AG04450 (cell line): Measurements from ENCODE around the gene LPCAT1. TPM values are rescaled to one million over a fixed set of nuclear protein-coding genes. Genes with fewer than 3 reads are reported as not detected.

ENCODE experiments used
- CTCF ChIA-PET: fragments of 300-600, 350-600 bp; formaldehyde crosslinking; extraction: SDS; loops from one replicate; lab custom pipeline; 2022; ENCODE audit warnings: antibody characterized with exemption, inconsistent platforms; lab: Charles Lee
- POLR2A ChIA-PET: fragments of 350-600 bp; formaldehyde crosslinking; extraction: SDS; loops from one replicate; lab custom pipeline; 2021; ENCODE audit warnings: antibody characterized with exemption, inconsistent platforms; lab: Yijun Ruan, JAX
- DNase-seq: peaks from one replicate; pipeline ENCODE4 v3.0.0-alpha.2; 2011; ENCODE audit warnings: low read depth, low spot score
- H3K27ac ChIP-seq: one replicate; pipeline ENCODE4 v1.5.1; 2012; ENCODE audit warnings: low read depth, low read length, control low read depth
- H3K27me3 ChIP-seq: one replicate; pipeline ENCODE4 v1.6.0; 2012; ENCODE audit warnings: low read length; ENCODE audit not compliant: control insufficient read depth, insufficient read depth
- H3K4me3 ChIP-seq: 2 replicates; pipeline ENCODE4 v1.5.1; 2011; ENCODE audit warnings: mild to moderate bottlenecking, low read depth, low read length, control low read depth
- H3K9me3 ChIP-seq: 2 replicates; pipeline ENCODE4 v1.5.1; 2012; ENCODE audit warnings: low read length; ENCODE audit not compliant: control insufficient read depth, insufficient read depth
- polyA plus RNA-seq: library from polyadenylated mRNA; depleted of rRNA; stranded (reverse); fragments of >200 nt; gene quantifications from 2 replicates; pipeline ENCODE4 v1.2.3, GENCODE V29; 2011
- TF ChIP-seq, protein P1 (sequence below): IDR thresholded peaks from 2 replicates; pipeline ENCODE4 v1.5.1; 2011; ENCODE audit warnings: low read depth, low read length, control low read depth, inconsistent platforms

Gene LPCAT1
- polyA plus RNA-seq, 1 experiment: 23.4 TPM

- H3K4me3 ChIP-seq: no peak overlapping the region
- no peak for DNase-seq
- H3K27ac ChIP-seq: no peak overlapping the region
- POLR2A ChIA-PET: no interaction called here
- TF ChIP-seq, protein P1, sequence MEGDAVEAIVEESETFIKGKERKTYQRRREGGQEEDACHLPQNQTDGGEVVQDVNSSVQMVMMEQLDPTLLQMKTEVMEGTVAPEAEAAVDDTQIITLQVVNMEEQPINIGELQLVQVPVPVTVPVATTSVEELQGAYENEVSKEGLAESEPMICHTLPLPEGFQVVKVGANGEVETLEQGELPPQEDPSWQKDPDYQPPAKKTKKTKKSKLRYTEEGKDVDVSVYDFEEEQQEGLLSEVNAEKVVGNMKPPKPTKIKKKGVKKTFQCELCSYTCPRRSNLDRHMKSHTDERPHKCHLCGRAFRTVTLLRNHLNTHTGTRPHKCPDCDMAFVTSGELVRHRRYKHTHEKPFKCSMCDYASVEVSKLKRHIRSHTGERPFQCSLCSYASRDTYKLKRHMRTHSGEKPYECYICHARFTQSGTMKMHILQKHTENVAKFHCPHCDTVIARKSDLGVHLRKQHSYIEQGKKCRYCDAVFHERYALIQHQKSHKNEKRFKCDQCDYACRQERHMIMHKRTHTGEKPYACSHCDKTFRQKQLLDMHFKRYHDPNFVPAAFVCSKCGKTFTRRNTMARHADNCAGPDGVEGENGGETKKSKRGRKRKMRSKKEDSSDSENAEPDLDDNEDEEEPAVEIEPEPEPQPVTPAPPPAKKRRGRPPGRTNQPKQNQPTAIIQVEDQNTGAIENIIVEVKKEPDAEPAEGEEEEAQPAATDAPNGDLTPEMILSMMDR: no peak
- H3K9me3 ChIP-seq: no peaks in the 10 kb centered on the region; the same call in 1 of the 2 replicates
- CTCF ChIA-PET: no interaction called here
- peaks cover 50% of the 10 kb centered on the region for H3K27me3 ChIP-seq
These were observed 25.8 kb upstream of the LPCAT1 start for GRCh38 chr5:1549475-1550030.

- Histone ChIP-seq H3K4me3 (no peak overlapping the region), H3K27me3 (peaks cover 44% of the 10 kb centered on the region), H3K27ac (no peak overlapping the region), H3K9me3 (no peaks in the 10 kb centered on the region; the same call in 1 of the 2 replicates)
- ChIA-PET POLR2A (no interaction called here), CTCF (no interaction called here)
- DNase-seq: no peak
- TF ChIP-seq, protein P1: no peak
These were observed 25.1 kb upstream of the LPCAT1 start for GRCh38 chr5:1548702-1549474.

- H3K27me3 ChIP-seq: peaks cover 33% of the 10 kb centered on the region
- ChIA-PET POLR2A (no interaction called here), CTCF (no interaction called here)
- TF ChIP-seq, protein P1: no peak
- H3K27ac ChIP-seq: no peak overlapping the region
- H3K9me3 ChIP-seq: no peaks in the 10 kb centered on the region; the same call in 1 of the 2 replicates
- H3K4me3 ChIP-seq: no peak overlapping the region
- no peak for DNase-seq
These were observed 23.9 kb upstream of the LPCAT1 start for GRCh38 chr5:1547655-1548054.

GRCh38 chr5:1547236-1547635, 23.5 kb upstream of the LPCAT1 start:
- Histone ChIP-seq H3K27ac (no peak overlapping the region), H3K27me3 (peaks cover 33% of the 10 kb centered on the region), H3K9me3 (no peaks in the 10 kb centered on the region; the same call in 1 of the 2 replicates), H3K4me3 (no peak overlapping the region)
- TF ChIP-seq, protein P1: no peak
- DNase-seq: no peak
- ChIA-PET POLR2A (no interaction called here), CTCF (no interaction called here)

- no peaks in the 10 kb centered on the region; the same call in 1 of the 2 replicates for H3K9me3 ChIP-seq
- ChIA-PET POLR2A (no interaction called here), CTCF (no interaction called here)
- no peak overlapping the region for H3K27ac ChIP-seq
- H3K27me3 ChIP-seq: peaks cover 27% of the 10 kb centered on the region
- H3K4me3 ChIP-seq: no peak overlapping the region
- DNase-seq: no peak
- TF ChIP-seq, protein P1: no peak
These were observed 22.8 kb upstream of the LPCAT1 start for GRCh38 chr5:1546556-1546955.
